GM04503 (cell line): ENCODE results near the gene NLGN4X.

Source experiments
- DNase-seq: peaks from one replicate; pipeline ENCODE4 v3.0.0-alpha.2; 2012; ENCODE audit warnings: low read depth

NLGN4X gene

GRCh38 chrX:6151971-6152370, 76.7 kb downstream of the NLGN4X start:
- DNase-seq = no peak

- no peak for DNase-seq
These were observed 79.4 kb downstream of the NLGN4X start for GRCh38 chrX:6149060-6149872.

GRCh38 chrX:6134255-6134654, 94.4 kb downstream of the NLGN4X start:
- DNase-seq = no peak

GRCh38 chrX:6132970-6133369, 95.7 kb downstream of the NLGN4X start:
- no peak for DNase-seq

- no peak for DNase-seq
These were observed 97.4 kb downstream of the NLGN4X start for GRCh38 chrX:6131287-6131686.

- no peak for DNase-seq
These were observed 99.5 kb downstream of the NLGN4X start for GRCh38 chrX:6129195-6129594.

GRCh38 chrX:6120329-6120728, 108.3 kb downstream of the NLGN4X start:
- no peak for DNase-seq

- DNase-seq = no peak
These were observed 133.2 kb downstream of the NLGN4X start for GRCh38 chrX:6095469-6095868.

GRCh38 chrX:6074532-6074931, 154.1 kb downstream of the NLGN4X start:
- DNase-seq = no peak

- no peak for DNase-seq
These were observed 156.9 kb downstream of the NLGN4X start for GRCh38 chrX:6071731-6072130.

GRCh38 chrX:6067600-6067999, 161.1 kb downstream of the NLGN4X start:
- DNase-seq = no peak

GRCh38 chrX:6053141-6053540, 175.5 kb downstream of the NLGN4X start:
- DNase-seq = no peak

GRCh38 chrX:6052111-6052745, 176.4 kb downstream of the NLGN4X start:
- no peak for DNase-seq

GRCh38 chrX:6049132-6049531, 179.5 kb downstream of the NLGN4X start:
- DNase-seq = no peak

GRCh38 chrX:6041630-6042029, 187.0 kb downstream of the NLGN4X start:
- no peak for DNase-seq

GRCh38 chrX:6029014-6029413, 199.7 kb downstream of the NLGN4X start:
- no peak for DNase-seq

- DNase-seq = no peak
These were observed 201.7 kb downstream of the NLGN4X start for GRCh38 chrX:6026980-6027379.

- DNase-seq = no peak
These were observed 202.2 kb downstream of the NLGN4X start for GRCh38 chrX:6026429-6026828.

GRCh38 chrX:6024204-6024603, 204.5 kb downstream of the NLGN4X start:
- DNase-seq = no peak

- no peak for DNase-seq
These were observed 207.2 kb downstream of the NLGN4X start for GRCh38 chrX:6021316-6022091.

- DNase-seq = no peak
These were observed 209.6 kb downstream of the NLGN4X start for GRCh38 chrX:6019076-6019475.

- DNase-seq = no peak
These were observed 213.2 kb downstream of the NLGN4X start for GRCh38 chrX:6015423-6015822.

GRCh38 chrX:6012357-6012756, 216.3 kb downstream of the NLGN4X start:
- no peak for DNase-seq
